Central memory CD4-positive, alpha-beta T cell (primary cell): Measurements from ENCODE around the gene BTBD16.

Source experiments
- DNase-seq: peaks from one replicate; pipeline ENCODE4 v3.0.0; 2022
- total RNA-seq, 3 experiments: gene quantifications; one replicate each; lab custom pipeline; 2026; lab: John Stamatoyannopoulos, UW

Gene BTBD16
- total RNA-seq = 0 reads per million in 3 experiments

GRCh38 chr10:122271076-122271475 lies at the start of gene BTBD16:
Gene BTBD16 (plus strand): TSS chr10:122271296. CDS start chr10:122275082, 3,786 bp downstream.
- DNase-seq = no peak

- DNase-seq = no peak
Measured at GRCh38 chr10:122221958-122222357, 49.1 kb upstream of the BTBD16 start.

- no peak for DNase-seq
Measured at GRCh38 chr10:122222638-122223037, 48.5 kb upstream of the BTBD16 start.

GRCh38 chr10:122224159-122224558 lies 46.9 kb upstream of the BTBD16 start:
- no peak for DNase-seq

- DNase-seq = no peak
Measured at GRCh38 chr10:122225330-122225729, 45.8 kb upstream of the BTBD16 start.

GRCh38 chr10:122227754-122228153 lies 43.3 kb upstream of the BTBD16 start:
- no peak for DNase-seq

GRCh38 chr10:122229666-122230065 lies 41.4 kb upstream of the BTBD16 start:
- DNase-seq = no peak

GRCh38 chr10:122230222-122230621 lies 40.9 kb upstream of the BTBD16 start:
- DNase-seq = no peak

- DNase-seq = no peak
Measured at GRCh38 chr10:122232769-122233168, 38.3 kb upstream of the BTBD16 start.

- DNase-seq = no peak
Measured at GRCh38 chr10:122233857-122234348, 37.2 kb upstream of the BTBD16 start.

GRCh38 chr10:122234416-122234815 lies 36.7 kb upstream of the BTBD16 start:
- no peak for DNase-seq

GRCh38 chr10:122236690-122237306 lies 34.3 kb upstream of the BTBD16 start:
- DNase-seq = no peak

- no peak for DNase-seq
Measured at GRCh38 chr10:122237331-122237990, 33.6 kb upstream of the BTBD16 start.

GRCh38 chr10:122239578-122240257 lies 31.4 kb upstream of the BTBD16 start:
- DNase-seq = no peak

- no peak for DNase-seq
Measured at GRCh38 chr10:122240401-122240800, 30.7 kb upstream of the BTBD16 start.

GRCh38 chr10:122241836-122242235 lies 29.3 kb upstream of the BTBD16 start:
- no peak for DNase-seq

- DNase-seq = no peak
Measured at GRCh38 chr10:122243550-122243949, 27.5 kb upstream of the BTBD16 start.

GRCh38 chr10:122244001-122244975 lies 26.8 kb upstream of the BTBD16 start:
- DNase-seq = no peak

GRCh38 chr10:122245136-122245535 lies 26.0 kb upstream of the BTBD16 start:
- no peak for DNase-seq

- no peak for DNase-seq
Measured at GRCh38 chr10:122245897-122246296, 25.2 kb upstream of the BTBD16 start.

- DNase-seq = no peak
Measured at GRCh38 chr10:122246830-122247520, 24.1 kb upstream of the BTBD16 start.
